HUDEP-2 (cell line): ENCODE results near the gene ELOB.

Experiments
- DNase-seq, 76 experiments: peaks; one replicate each; lab custom pipeline; 2025; ENCODE audit not compliant: unreplicated experiment in 76 of 76; lab: John Stamatoyannopoulos, UW

The ELOB gene

GRCh38 chr16:2769675-2770056, 7.4 kb downstream of the ELOB start:
- DNase-seq, result peak in 65 of 76 experiments; percentile 16 to 84 (median 61)

GRCh38 chr16:2769100-2769529, 8.0 kb downstream of the ELOB start:
- DNase-seq, result peak in 19 of 76 experiments; percentile 27 to 78 (median 41)

- peak in 20 of 76 experiments; percentile 17 to 89 (median 60) for DNase-seq
These were observed 8.5 kb downstream of the ELOB start for GRCh38 chr16:2768403-2769089.

- DNase-seq, result peak in 10 of 76 experiments; percentile 21 to 63 (median 33)
These were observed 9.2 kb downstream of the ELOB start for GRCh38 chr16:2767891-2768290.

GRCh38 chr16:2767140-2767731, 9.8 kb downstream of the ELOB start:
- DNase-seq, result no peak

GRCh38 chr16:2766430-2767139, 10.5 kb downstream of the ELOB start:
- DNase-seq, result no peak

- no peak for DNase-seq
These were observed 11.3 kb downstream of the ELOB start for GRCh38 chr16:2765462-2766404.

- no peak for DNase-seq
These were observed 12.4 kb downstream of the ELOB start for GRCh38 chr16:2764718-2765117.

- DNase-seq, result no peak
These were observed 13.9 kb downstream of the ELOB start for GRCh38 chr16:2763173-2763572.

GRCh38 chr16:2762711-2763110, 14.4 kb downstream of the ELOB start:
- no peak for DNase-seq

- no peak for DNase-seq
These were observed 15.0 kb downstream of the ELOB start for GRCh38 chr16:2761886-2762583.

GRCh38 chr16:2761472-2761871, 15.6 kb downstream of the ELOB start:
- DNase-seq, result no peak

- no peak for DNase-seq
These were observed 19.7 kb downstream of the ELOB start for GRCh38 chr16:2757344-2757743.

- no peak for DNase-seq
These were observed 20.6 kb downstream of the ELOB start for GRCh38 chr16:2756288-2757015.

- DNase-seq, result no peak
These were observed 21.9 kb downstream of the ELOB start for GRCh38 chr16:2755158-2755557.

- DNase-seq, result no peak
These were observed 23.4 kb downstream of the ELOB start for GRCh38 chr16:2753733-2754020.

GRCh38 chr16:2752850-2753732, 24.0 kb downstream of the ELOB start:
- DNase-seq, result peak in 70 of 76 experiments; percentile 34 to 92 (median 81)

- DNase-seq, result peak in 74 of 76 experiments; percentile 75 to 99 (median 89)
These were observed 24.8 kb downstream of the ELOB start, which contains the start of gene SRRM2 for GRCh38 chr16:2752035-2752849. TSS of gene SRRM2 (plus strand) at chr16:2752638. CDS start at chr16:2756365, 3,727 bp downstream.
